Fibroblast of peridontal ligament (primary cell): Measurements from ENCODE around the gene HAUS2.
A peak's percentile ranks its signal among the peaks of the same experiment; 100 is the strongest.

Experiments used
- DNase-seq: peaks from one replicate; pipeline ENCODE4 v3.0.0-alpha.2; 2010; ENCODE audit errors: extremely low read depth

The HAUS2 gene

DNA sequence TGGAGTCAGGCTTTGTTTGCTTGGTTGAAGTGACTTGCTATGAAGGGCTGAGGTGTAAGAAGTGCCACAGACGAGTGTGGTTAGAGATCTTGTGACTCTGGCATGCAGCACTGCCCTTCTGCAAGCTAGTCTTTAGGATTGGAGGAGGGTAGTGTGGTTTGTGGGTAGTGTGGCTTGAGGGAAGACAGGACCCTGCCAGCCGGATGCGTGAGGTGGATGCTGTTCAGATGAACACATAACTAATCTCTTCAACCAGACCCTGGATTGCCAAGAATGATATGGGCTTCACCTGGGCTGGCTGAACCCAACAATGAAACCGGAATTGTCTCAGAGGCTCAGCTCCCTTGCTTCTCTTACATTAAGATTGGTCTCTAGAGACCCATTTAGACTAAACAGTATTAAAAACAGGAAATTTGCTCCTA is 59.5 kb downstream of the HAUS2 start:
- DNase-seq = peak; percentile 32

DNA sequence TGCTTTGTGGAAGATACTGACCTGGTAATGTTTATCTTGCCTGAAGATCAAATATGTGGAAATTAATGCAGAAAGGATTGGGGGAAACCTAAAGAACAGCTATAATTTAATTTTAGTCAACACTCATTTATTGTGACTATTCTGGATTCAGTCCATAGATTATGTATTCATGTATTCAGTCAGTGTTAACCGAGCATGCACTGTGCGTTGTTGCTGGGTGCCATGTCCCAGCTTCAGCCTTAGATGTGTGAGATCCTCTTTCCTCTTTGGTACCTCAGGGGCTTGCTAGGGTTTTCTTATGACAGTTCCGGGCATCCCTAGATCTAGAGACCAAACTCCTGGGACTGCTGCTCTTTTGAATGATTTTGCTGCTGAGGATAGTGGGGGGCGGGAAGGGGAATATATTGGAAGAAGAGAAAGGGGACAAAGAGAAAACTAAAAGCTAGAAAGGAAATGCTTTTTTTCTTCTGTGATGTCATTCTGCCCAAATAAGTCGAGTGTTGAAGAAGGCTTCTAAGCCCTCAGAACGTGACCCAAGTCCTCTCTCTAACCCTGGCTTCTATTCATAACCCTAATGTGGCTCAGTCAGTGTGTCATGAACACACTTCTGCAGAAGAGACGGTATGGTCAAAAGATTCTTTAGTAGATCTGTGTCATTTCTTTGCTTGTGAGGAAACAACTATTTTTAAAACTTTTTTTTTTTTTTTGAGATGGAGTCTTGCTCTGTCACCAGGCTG is 60.3 kb downstream of the HAUS2 start:
- no peak for DNase-seq

DNA sequence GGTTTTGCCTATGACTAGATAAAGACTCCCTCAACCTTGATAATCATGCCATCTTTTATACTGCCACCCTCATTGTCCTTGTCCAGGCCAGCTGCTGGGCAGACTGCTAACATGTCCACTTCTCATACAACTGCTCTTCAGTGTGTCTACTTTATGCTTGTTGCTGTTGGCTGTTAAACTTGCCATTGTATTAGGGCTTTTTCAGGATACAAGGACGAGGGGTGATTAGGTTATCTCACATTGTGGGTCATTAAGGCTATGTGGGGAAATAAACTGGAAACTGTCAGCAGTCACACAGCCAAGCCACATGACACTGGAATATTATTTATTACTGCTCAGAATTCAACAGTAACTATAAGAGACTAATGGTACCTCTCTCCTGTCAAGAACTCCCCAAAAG is 62.9 kb downstream of the HAUS2 start:
- no peak for DNase-seq

DNA sequence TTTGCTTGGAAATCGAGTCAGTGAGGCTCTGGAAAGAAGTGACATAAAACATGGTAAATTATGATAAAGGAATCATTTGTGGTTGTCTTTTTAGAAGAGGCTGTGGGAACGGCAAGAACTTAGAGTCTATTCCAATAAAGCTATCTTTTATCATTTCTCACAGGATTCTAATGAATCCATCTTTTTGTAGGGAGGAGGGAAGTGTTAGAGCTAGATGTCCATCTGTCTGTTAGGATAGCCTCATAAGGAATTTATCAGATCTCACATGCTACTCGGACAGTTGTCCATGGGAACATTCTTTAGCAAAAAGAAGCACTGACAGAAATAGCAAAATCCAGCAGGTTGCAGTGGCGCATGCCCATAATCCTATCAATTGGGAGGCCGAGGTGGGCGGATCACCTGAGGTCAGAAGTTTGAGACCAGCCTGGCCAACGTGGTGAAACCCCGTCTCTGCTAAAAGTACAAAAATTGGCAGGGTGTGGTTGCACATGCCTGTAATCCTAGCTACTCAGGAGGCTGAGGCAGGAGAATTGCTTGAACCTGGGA is 63.8 kb downstream of the HAUS2 start:
- DNase-seq = no peak

- DNase-seq = no peak
Observed at GRCh38 chr15:42616107-42616506, 67.5 kb downstream of the HAUS2 start.
